GM12878 (cell line): ENCODE results near the gene FXYD1.

Experiments
- BACH1 ChIP-seq: fragments of 450-650 bp; IDR thresholded peaks from 2 replicates; pipeline ENCODE4 v1.6.1; 2017; ENCODE audit warnings: mild to moderate bottlenecking, borderline replicate concordance
- CEBPB ChIP-seq, 2 experiments: fragments of 150-350 bp in 1 of 2; IDR thresholded peaks; 2 replicates each; pipeline ENCODE4 v1.6.1; 2012 to 2014; ENCODE audit warnings: low read depth in 2 of 2, low read length in 2 of 2, borderline replicate concordance in 1 of 2, inconsistent platforms in 1 of 2
- CREB1 ChIP-seq: IDR thresholded peaks from 2 replicates; pipeline ENCODE4 v1.6.1; 2012; ENCODE audit warnings: low read depth, mild to moderate bottlenecking, inconsistent platforms
- CTCF ChIP-seq, 3 experiments: IDR thresholded peaks in 2 of 3; conservative IDR thresholded peaks in 1 of 3; 2 replicates each; pipeline ENCODE4 v1.5.1; 2011; ENCODE audit warnings: low read depth in 3 of 3, low read length in 3 of 3, mild to moderate bottlenecking in 3 of 3, control low read depth in 2 of 3, moderate library complexity in 2 of 3, inconsistent platforms in 1 of 3, mixed read lengths in 1 of 3; ENCODE audit not compliant: control insufficient read depth in 2 of 3, insufficient read depth in 1 of 3; ENCODE audit errors: extremely low read depth in 1 of 3
- ELK1 ChIP-seq: IDR thresholded peaks from 2 replicates; pipeline ENCODE4 v1.6.1; 2012; ENCODE audit warnings: low read depth, low read length, improper control_type of control experiment
- EP300 ChIP-seq, 2 experiments: fragments of 150-350 bp in 1 of 2; IDR thresholded peaks; 2 replicates each; pipeline ENCODE4 v1.6.1; 2011 to 2012; ENCODE audit warnings: low read depth in 2 of 2, low read length in 2 of 2, borderline replicate concordance in 1 of 2, improper control_type of control experiment in 1 of 2, inconsistent platforms in 1 of 2; ENCODE audit not compliant: control insufficient read depth in 1 of 2
- MAX ChIP-seq: IDR thresholded peaks from 2 replicates; pipeline ENCODE4 v1.6.1; 2012; ENCODE audit warnings: low read depth, low read length, improper control_type of control experiment
- REST ChIP-seq: IDR thresholded peaks from 2 replicates; pipeline ENCODE4 v1.6.1; 2012; ENCODE audit warnings: mild to moderate bottlenecking, low read depth, low read length
- TCF3 ChIP-seq: IDR thresholded peaks from 2 replicates; pipeline ENCODE4 v1.6.1; 2012; ENCODE audit warnings: low read depth, mild to moderate bottlenecking, low read length, borderline replicate concordance; ENCODE audit not compliant: insufficient read depth
- USF1 ChIP-seq: IDR thresholded peaks from 2 replicates; pipeline ENCODE4 v1.6.1; 2011; ENCODE audit warnings: borderline replicate concordance, low read depth, mild to moderate bottlenecking, moderate library complexity, mixed read lengths, low read length; ENCODE audit not compliant: insufficient read depth; ENCODE audit errors: extremely low read length
- YY1 ChIP-seq: IDR thresholded peaks from 2 replicates; pipeline ENCODE4 v1.6.1; 2011; ENCODE audit warnings: low read depth, mild to moderate bottlenecking, low read length
- ZBTB4 ChIP-seq: fragments of 450-650 bp; formaldehyde crosslinking; IDR thresholded peaks from 2 replicates; pipeline ENCODE4 v1.4.0; 2022; ENCODE audit warnings: mild to moderate bottlenecking, moderate library complexity

GRCh38 chr19:35155441-35155840, 16.8 kb downstream of the FXYD1 start:
- TF ChIP-seq TCF3 (no peak), MAX (no peak), REST (no peak), CTCF (IDR thresholded peaks at IDR 0.05 in 2 of 3, conservative IDR thresholded peaks at IDR 0.05 in 1 of 3; ENCODE audit: control insufficient read depth in 2 of 3, extremely low read depth in 1 of 3, insufficient read depth in 1 of 3, low read depth in 3 of 3, low read length in 3 of 3) (no peak), BACH1 (0 out of 2 replicates have a peak, but pooled peaks have one; percentile 27), ELK1 (no peak), USF1 (peak; percentile 40), EP300 (IDR thresholded peaks at IDR 0.05; ENCODE audit: borderline replicate concordance in 1 of 2, control insufficient read depth in 1 of 2, low read depth in 2 of 2, low read length in 2 of 2) (no peak), ZBTB4 (no peak), YY1 (peak; percentile 67; the same call in 1 of the 2 replicates), CEBPB (IDR thresholded peaks at IDR 0.05; ENCODE audit: borderline replicate concordance in 1 of 2, low read depth in 2 of 2, low read length in 2 of 2) (no peak), CREB1 (no peak)
